ENCODE data around the gene GSE1. TPM values are rescaled to one million over a fixed set of nuclear protein-coding genes. Genes with fewer than 3 reads are reported as not detected.

The GSE1 gene
- total and polyA plus RNA-seq, 9 of the 15 experiments (the other 6 are each of a cell fraction or from before 2014, with no cell fraction given) = 12.2 to 244 (median 57.9) TPM

GRCh38 chr16:85601730-85602401 is 11.3 kb upstream of the GSE1 start (continued):
- TF ChIP-seq BCOR (IDR thresholded peaks at IDR 0.05) (0 out of 2 replicates have a peak, but pooled peaks have one; percentile 16), ZNF24 (IDR thresholded peaks at IDR 0.05) (no peak), EP300 (IDR thresholded peaks at IDR 0.05; ENCODE audit: low read length) (peak; percentile 30; the same call in 1 of the 2 replicates), MNT (conservative IDR thresholded peaks at IDR 0.05) (peak in 1 of 2 experiments; percentile 64; a peak in 2 of 4 replicates), ZFX (CRISPR knock-in tag; IDR thresholded peaks at IDR 0.05) (peak; percentile 50), HDAC6 (IDR thresholded peaks at IDR 0.05; ENCODE audit: low read depth, low read length) (no peak), TOE1 (IDR thresholded peaks at IDR 0.05; ENCODE audit: borderline replicate concordance) (0 out of 2 replicates have a peak, but pooled peaks have one; percentile 31), TOE1 (CRISPR knock-in tag; IDR thresholded peaks at IDR 0.05; ENCODE audit: borderline replicate concordance, low read depth) (no peak), ZNF197 (CRISPR knock-in tag; IDR thresholded peaks at IDR 0.05; ENCODE audit: low read depth) (0 out of 2 replicates have a peak, but pooled peaks have one; percentile 55), CHD2 (IDR thresholded peaks at IDR 0.05; ENCODE audit: low read depth, low read length) (no peak), NFIC (IDR thresholded peaks at IDR 0.05) (0 out of 2 replicates have a peak, but pooled peaks have one; percentile 3), ZBTB26 (CRISPR knock-in tag; IDR thresholded peaks at IDR 0.05) (peak; percentile 14; the same call in 1 of the 2 replicates), EHMT2 (IDR thresholded peaks at IDR 0.05) (no peak), SIN3A (IDR thresholded peaks at IDR 0.05; ENCODE audit: borderline replicate concordance in 2 of 2, control insufficient read depth in 1 of 2, low read depth in 2 of 2, low read length in 2 of 2) (peak in 1 of 2 experiments; percentile 6; a peak in 1 of 4 replicates), FOXK1 (CRISPR knock-in tag; IDR thresholded peaks at IDR 0.05; ENCODE audit: borderline replicate concordance) (0 out of 2 replicates have a peak, but pooled peaks have one; percentile 42), ILF3 (IDR thresholded peaks at IDR 0.05; ENCODE audit: borderline replicate concordance) (no peak), ARHGAP35 (IDR thresholded peaks at IDR 0.05; ENCODE audit: partially characterized antibody) (no peak)
- TF ChIP-seq, protein P1, sequence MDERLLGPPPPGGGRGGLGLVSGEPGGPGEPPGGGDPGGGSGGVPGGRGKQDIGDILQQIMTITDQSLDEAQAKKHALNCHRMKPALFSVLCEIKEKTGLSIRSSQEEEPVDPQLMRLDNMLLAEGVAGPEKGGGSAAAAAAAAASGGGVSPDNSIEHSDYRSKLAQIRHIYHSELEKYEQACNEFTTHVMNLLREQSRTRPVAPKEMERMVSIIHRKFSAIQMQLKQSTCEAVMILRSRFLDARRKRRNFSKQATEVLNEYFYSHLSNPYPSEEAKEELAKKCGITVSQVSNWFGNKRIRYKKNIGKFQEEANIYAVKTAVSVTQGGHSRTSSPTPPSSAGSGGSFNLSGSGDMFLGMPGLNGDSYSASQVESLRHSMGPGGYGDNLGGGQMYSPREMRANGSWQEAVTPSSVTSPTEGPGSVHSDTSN (CRISPR knock-in tag; IDR thresholded peaks at IDR 0.05; ENCODE audit: low read depth) = 0 out of 2 replicates have a peak, but pooled peaks have one; percentile 37
- TF ChIP-seq, protein P1 (tag; conservative IDR thresholded peaks at IDR 0.05; ENCODE audit: low read depth) = peak; percentile 96
- TF ChIP-seq, protein P2, sequence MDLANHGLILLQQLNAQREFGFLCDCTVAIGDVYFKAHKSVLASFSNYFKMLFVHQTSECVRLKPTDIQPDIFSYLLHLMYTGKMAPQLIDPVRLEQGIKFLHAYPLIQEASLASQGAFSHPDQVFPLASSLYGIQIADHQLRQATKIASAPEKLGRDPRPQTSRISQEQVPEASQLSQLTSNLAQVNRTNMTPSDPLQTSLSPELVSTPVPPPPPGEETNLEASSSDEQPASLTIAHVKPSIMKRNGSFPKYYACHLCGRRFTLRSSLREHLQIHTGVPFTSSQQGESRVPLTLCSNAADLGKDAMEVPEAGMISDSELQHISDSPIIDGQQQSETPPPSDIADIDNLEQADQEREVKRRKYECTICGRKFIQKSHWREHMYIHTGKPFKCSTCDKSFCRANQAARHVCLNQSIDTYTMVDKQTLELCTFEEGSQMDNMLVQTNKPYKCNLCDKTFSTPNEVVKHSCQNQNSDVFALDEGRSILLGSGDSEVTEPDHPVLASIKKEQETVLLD (IDR thresholded peaks at IDR 0.05) = 0 out of 2 replicates have a peak, but pooled peaks have one; percentile 45
